Kidney (tissue), 14 donors: ENCODE data around the gene RGS3. TPM values are rescaled to one million over a fixed set of nuclear protein-coding genes. Genes with fewer than 3 reads are reported as not detected.
A peak's percentile ranks its signal among the peaks of the same experiment; 100 is the strongest.

Experiments used
- DNase-seq, 5 donors: peaks; one replicate each; pipeline ENCODE4 v3.0.0-alpha.2; 2013 to 2020
- FAIRE-seq: peaks from 2 replicates; lab custom pipeline; 2012; peaks lifted over from hg19 to GRCh38; lab: Jason Lieb, UNC
- H3K27ac ChIP-seq, 2 donors: one replicate each; pipeline ENCODE4 v1.7.0; 2013; ENCODE audit warnings: low read depth in 2 of 2, low read length in 2 of 2, inconsistent platforms in 1 of 2
- H3K27me3 ChIP-seq: one replicate; pipeline ENCODE4 v1.7.1; 2013; ENCODE audit warnings: low read length, inconsistent platforms; ENCODE audit not compliant: control insufficient read depth, insufficient read depth
- H3K36me3 ChIP-seq, 3 donors: one replicate each; pipeline versions ENCODE4 v1.7.0 to v1.7.1; 2013; ENCODE audit warnings: low read length in 3 of 3, control low read depth in 1 of 3, inconsistent platforms in 1 of 3; ENCODE audit not compliant: insufficient read depth in 3 of 3, control insufficient read depth in 2 of 3
- H3K4me1 ChIP-seq, 3 donors: one replicate each; pipeline versions ENCODE4 v1.7.0 to v1.7.1; 2013; ENCODE audit warnings: low read length in 3 of 3, inconsistent platforms in 1 of 3, low read depth in 1 of 3; ENCODE audit not compliant: control insufficient read depth in 2 of 3, insufficient read depth in 2 of 3
- H3K4me3 ChIP-seq, 3 donors: one replicate each; pipeline versions ENCODE4 v1.7.0 to v1.8.1; 2013; ENCODE audit warnings: low read length in 3 of 3, control low read depth in 1 of 3, inconsistent platforms in 1 of 3
- H3K9ac ChIP-seq, 3 donors: one replicate each; pipeline versions ENCODE4 v1.7.0 to v1.7.1; 2013; ENCODE audit warnings: low read length in 3 of 3, control low read depth in 1 of 3, inconsistent platforms in 1 of 3
- H3K9me3 ChIP-seq, 3 donors: one replicate each; pipeline versions ENCODE4 v1.7.0 to v1.7.1; 2013; ENCODE audit warnings: low read length in 3 of 3, control low read depth in 1 of 3, inconsistent platforms in 1 of 3; ENCODE audit not compliant: control insufficient read depth in 2 of 3, insufficient read depth in 1 of 3
- CTCF ChIP-seq: IDR thresholded peaks from 3 replicates; pipeline ENCODE4 v1.5.1; 2012; ENCODE audit warnings: mild to moderate bottlenecking, moderate library complexity, borderline replicate concordance; ENCODE audit not compliant: insufficient read depth; ENCODE audit errors: extremely low read depth
- intact Hi-C: fragments of 100-400 bp; cut with DNase I; formaldehyde crosslinking; loops from one replicate; pipeline ENCODE4 v1.11.1; 2022
- polyA plus RNA-seq: library from polyadenylated mRNA; stranded (reverse); fragments of 350-450 nt; fragmentation: Illumina TruSeq; extraction: RNeasy Lipid Tissue Mini Kit (QIAGEN cat#74804); gene quantifications from one replicate; pipeline ENCODE4 v1.2.3, GENCODE V29; 2014; ENCODE audit warnings: low read depth, low replicate concordance; ENCODE audit not compliant: insufficient read depth
- total RNA-seq: library from RNA; stranded (reverse); fragmentation: NEBNext Ultra II Directional; extraction: Animal tissue kit (Norgen Biotek cat#: 25700); gene quantifications from one replicate; pipeline ENCODE4 v1.2.1, GENCODE V29; 2021
- donor health status: control.
- donor health status: control.
- donor health status: control.
- donor health status: control.
- donor health status: control.
- donor health status: DM: yes; HTN: yes; CAD: no.
- donor health status: Normal renal cell carcinoma (clear cell type).

The RGS3 gene
- total and polyA plus RNA-seq, 2 donors from 2014 or later: 114 to 137 TPM

DNA sequence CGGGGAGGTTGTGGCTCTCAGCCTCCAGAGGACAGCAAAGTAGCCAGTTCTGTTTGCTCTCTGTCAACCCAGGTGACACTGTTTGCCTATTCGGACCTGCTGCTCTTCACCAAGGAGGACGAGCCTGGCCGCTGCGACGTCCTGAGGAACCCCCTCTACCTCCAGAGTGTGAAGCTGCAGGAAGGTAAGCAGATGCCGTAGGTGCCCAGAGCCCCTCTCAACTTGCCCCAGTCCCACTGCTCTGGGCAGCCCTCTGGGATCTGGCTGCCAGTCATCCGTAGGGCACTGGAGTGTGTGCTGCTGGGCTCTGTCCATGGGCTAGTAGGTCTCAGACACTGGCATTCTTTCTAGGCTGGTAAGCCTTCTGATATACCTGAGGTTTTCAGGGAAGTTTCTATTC is 59.3 kb downstream of the RGS3 start:
- H3K36me3 ChIP-seq: peaks cover 2 to 27% (median 14%) of the 10 kb centered on the region in 3 donors
- intact Hi-C loops: no loop called here
- no peak for TF ChIP-seq CTCF
- H3K4me1 ChIP-seq: peaks cover 0 to 66% (median 50%) of the 10 kb centered on the region in 3 donors
- peak overlapping the region in 1 of 2 donors; percentile 26 for H3K27ac ChIP-seq
- H3K9ac ChIP-seq: peak overlapping the region in 1 of 3 donors; percentile 6
- H3K9me3 ChIP-seq: no peaks in the 10 kb centered on the region
- FAIRE-seq (no peak), DNase-seq (no peak)
- H3K4me3 ChIP-seq: peak overlapping the region in 1 of 3 donors; percentile 6
- no peaks in the 10 kb centered on the region for H3K27me3 ChIP-seq

GRCh38 chr9:113523421-113524141 is 60.1 kb downstream of the RGS3 start:
- H3K9me3 ChIP-seq: no peaks in the 10 kb centered on the region
- H3K4me3 ChIP-seq: peak overlapping the region in 1 of 3 donors; percentile 6
- peak in 1 of 5 donors; percentile 42 for DNase-seq
- intact Hi-C loops: no loop called here
- FAIRE-seq: no peak
- no peak overlapping the region for H3K9ac ChIP-seq
- H3K27me3 ChIP-seq: no peaks in the 10 kb centered on the region
- TF ChIP-seq CTCF: no peak
- peak overlapping the region; percentile 51 to 81 for H3K27ac ChIP-seq
- peaks cover 0 to 63% (median 50%) of the 10 kb centered on the region in 3 donors for H3K4me1 ChIP-seq
- peaks cover 2 to 20% (median 18%) of the 10 kb centered on the region in 3 donors for H3K36me3 ChIP-seq

GRCh38 chr9:113524468-113524867 is 60.9 kb downstream of the RGS3 start:
- no peak for TF ChIP-seq CTCF
- no peaks in the 10 kb centered on the region for H3K27me3 ChIP-seq
- H3K27ac ChIP-seq: peak overlapping the region; percentile 51 to 81
- peaks cover 0 to 57% (median 46%) of the 10 kb centered on the region in 3 donors for H3K4me1 ChIP-seq
- no peak overlapping the region for H3K9ac ChIP-seq
- DNase-seq (no peak), FAIRE-seq (no peak)
- H3K36me3 ChIP-seq: peaks cover 2 to 27% (median 17%) of the 10 kb centered on the region in 3 donors
- no peaks in the 10 kb centered on the region for H3K9me3 ChIP-seq
- intact Hi-C loops: no loop called here
- H3K4me3 ChIP-seq: no peak overlapping the region
